Transverse colon (tissue), 4 donors: ENCODE data around the gene MED25.

Source experiments
- CTCF ChIP-seq, 5 experiments: fragments of 200-600 bp in 3 of 5; fragments of 450-650 bp in 2 of 5; sonication (generic) in 3 of 5; IDR thresholded peaks; 1 replicate in 2 of 5; 2 replicates in 3 of 5; pipeline ENCODE4 v1.5.1; 2016 to 2017; ENCODE audit warnings: antibody characterized with exemption in 5 of 5, inconsistent platforms in 3 of 5, mild to moderate bottlenecking in 2 of 5, moderate library complexity in 1 of 5
- EP300 ChIP-seq: sonication (generic); formaldehyde crosslinking; IDR thresholded peaks from one replicate; pipeline ENCODE4 v1.6.1; 2017; ENCODE audit warnings: antibody characterized with exemption, low read depth
- POLR2A ChIP-seq: fragments of 450-650 bp; IDR thresholded peaks from one replicate; pipeline ENCODE4 v1.6.1; 2016; ENCODE audit warnings: antibody characterized with exemption, mild to moderate bottlenecking, moderate library complexity
- POLR2AphosphoS5 ChIP-seq, 3 donors: sonication (generic); formaldehyde crosslinking; IDR thresholded peaks; one replicate each; pipeline ENCODE4 v1.6.1; 2016; ENCODE audit warnings: antibody characterized with exemption in 3 of 3

- no peak for TF ChIP-seq POLR2A
- TF ChIP-seq EP300: no peak
- TF ChIP-seq CTCF (IDR thresholded peaks at IDR 0.05): no peak
- TF ChIP-seq POLR2AphosphoS5 (IDR thresholded peaks at IDR 0.05): no peak
These were observed 5.4 kb downstream of the MED25 start for GRCh38 chr19:49823472-49823871.
